ENCODE data around the gene SYNE3. TPM values are rescaled to one million over a fixed set of nuclear protein-coding genes. Genes with fewer than 3 reads are reported as not detected.

SYNE3 gene
- total and polyA plus RNA-seq, 10 of the 15 experiments (the other 5 are each of a cell fraction or from before 2014, with no cell fraction given) = 1.4 to 44.1 (median 13.4) TPM

DNA sequence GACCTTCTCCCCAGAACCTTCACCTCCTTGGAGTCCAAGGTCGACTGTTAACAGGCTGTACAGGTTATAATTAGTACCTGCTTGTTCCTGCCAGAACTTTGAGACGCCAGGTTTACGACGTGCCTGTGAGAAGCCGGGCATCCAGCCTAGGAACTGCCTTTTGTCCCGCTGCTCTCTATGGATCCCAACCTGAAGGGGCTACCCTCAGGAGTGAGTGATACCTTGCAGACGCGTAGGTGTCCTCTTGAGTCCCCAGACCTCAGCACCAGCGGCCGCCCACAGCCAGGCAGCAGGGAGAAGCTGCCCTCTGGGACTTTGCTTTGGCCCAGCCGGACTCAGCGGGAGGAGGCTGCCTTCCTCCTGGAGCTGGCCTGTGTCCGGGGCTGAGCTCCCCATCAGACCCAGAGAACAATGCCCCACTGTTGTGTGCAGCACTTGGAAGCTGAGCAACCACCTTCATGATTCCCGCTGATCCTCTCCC lies 16.2 kb downstream of the SYNE3 start:
- peak; percentile 8; the same call in 1 of the 2 replicates for TF ChIP-seq NR2F1 (conservative IDR thresholded peaks at IDR 0.05)
- no peak for TF ChIP-seq FOS (IDR thresholded peaks at IDR 0.05; ENCODE audit: borderline replicate concordance, extremely low read depth, insufficient read length)
- TF ChIP-seq, protein P1, sequence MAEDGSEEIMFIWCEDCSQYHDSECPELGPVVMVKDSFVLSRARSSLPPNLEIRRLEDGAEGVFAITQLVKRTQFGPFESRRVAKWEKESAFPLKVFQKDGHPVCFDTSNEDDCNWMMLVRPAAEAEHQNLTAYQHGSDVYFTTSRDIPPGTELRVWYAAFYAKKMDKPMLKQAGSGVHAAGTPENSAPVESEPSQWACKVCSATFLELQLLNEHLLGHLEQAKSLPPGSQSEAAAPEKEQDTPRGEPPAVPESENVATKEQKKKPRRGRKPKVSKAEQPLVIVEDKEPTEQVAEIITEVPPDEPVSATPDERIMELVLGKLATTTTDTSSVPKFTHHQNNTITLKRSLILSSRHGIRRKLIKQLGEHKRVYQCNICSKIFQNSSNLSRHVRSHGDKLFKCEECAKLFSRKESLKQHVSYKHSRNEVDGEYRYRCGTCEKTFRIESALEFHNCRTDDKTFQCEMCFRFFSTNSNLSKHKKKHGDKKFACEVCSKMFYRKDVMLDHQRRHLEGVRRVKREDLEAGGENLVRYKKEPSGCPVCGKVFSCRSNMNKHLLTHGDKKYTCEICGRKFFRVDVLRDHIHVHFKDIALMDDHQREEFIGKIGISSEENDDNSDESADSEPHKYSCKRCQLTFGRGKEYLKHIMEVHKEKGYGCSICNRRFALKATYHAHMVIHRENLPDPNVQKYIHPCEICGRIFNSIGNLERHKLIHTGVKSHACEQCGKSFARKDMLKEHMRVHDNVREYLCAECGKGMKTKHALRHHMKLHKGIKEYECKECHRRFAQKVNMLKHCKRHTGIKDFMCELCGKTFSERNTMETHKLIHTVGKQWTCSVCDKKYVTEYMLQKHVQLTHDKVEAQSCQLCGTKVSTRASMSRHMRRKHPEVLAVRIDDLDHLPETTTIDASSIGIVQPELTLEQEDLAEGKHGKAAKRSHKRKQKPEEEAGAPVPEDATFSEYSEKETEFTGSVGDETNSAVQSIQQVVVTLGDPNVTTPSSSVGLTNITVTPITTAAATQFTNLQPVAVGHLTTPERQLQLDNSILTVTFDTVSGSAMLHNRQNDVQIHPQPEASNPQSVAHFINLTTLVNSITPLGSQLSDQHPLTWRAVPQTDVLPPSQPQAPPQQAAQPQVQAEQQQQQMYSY (CRISPR knock-in tag; IDR thresholded peaks at IDR 0.05) = no peak
- TF ChIP-seq STAT1 (conservative IDR thresholded peaks at IDR 0.05) = no peak
- 0 out of 4 replicates have a peak, but pooled peaks of 1 of the 2 experiments have one; percentile 7 for TF ChIP-seq SRF (IDR thresholded peaks at IDR 0.05; ENCODE audit: low read depth in 2 of 2, low read length in 2 of 2)
- TF ChIP-seq TAF1 (IDR thresholded peaks at IDR 0.05; ENCODE audit: borderline replicate concordance, low read depth, low read length) = no peak
- TF ChIP-seq POLR2AphosphoS2 (IDR thresholded peaks at IDR 0.05; ENCODE audit: low read depth, low read length) = no peak
- TF ChIP-seq NFXL1 (IDR thresholded peaks at IDR 0.05; ENCODE audit: borderline replicate concordance) = no peak
- peak overlapping the region; percentile 41; the same call in 1 of the 2 replicates for H3K27ac ChIP-seq (ENCODE audit: control insufficient read depth, insufficient read depth)
- H3K4me3 ChIP-seq = no peak overlapping the region
- no TSS peak for BruUV-seq (replicated peaks)
- no peaks in the 10 kb centered on the region for H4K20me1 ChIP-seq (ENCODE audit: control insufficient read depth, insufficient read depth)
- H3K4me1 ChIP-seq (ENCODE audit: control insufficient read depth, insufficient read depth, low read length) = peaks cover 90% of the 10 kb centered on the region
- H3K4me2 ChIP-seq (ENCODE audit: control insufficient read depth, insufficient read depth) = peak overlapping the region; percentile 62
- WGBS (ENCODE audit: insufficient coverage, insufficient replicate concordance, low lambda C conversion rate, missing lambda C conversion rate) = 74% methylated on average over 14 of the region's 14 CpGs
- no peak for ATAC-seq
- DNase-seq (ENCODE audit: low read depth, low spot score) = no peak
- CTCF ChIA-PET = interaction anchor here (1.6 to 7.5 kb wide), 4 partner anchors 15 to 31 kb away, joined by 4 to 55 read pairs (median 12); partner anchors contain the start of gene SYNE3
- no peak overlapping the region for H3K9ac ChIP-seq (ENCODE audit: control insufficient read depth, insufficient read depth, low read length)
- POLR2A ChIA-PET = interaction anchor here (0.6 to 17.4 kb wide), 3 partner anchors 15 to 72 kb away, joined by 3 to 276 read pairs (median 3); partner anchors contain the start of gene SYNE3
- SMC1A ChIA-PET (ENCODE audit: uncharacterized antibody, unreplicated experiment) = interaction anchor here (0.5 to 8.2 kb wide), 3 partner anchors 19 to 273 kb away, joined by 3 to 69 read pairs (median 3); no protein-coding TSS in a partner anchor
- FAIRE-seq = no peak
- H3K36me3 ChIP-seq (ENCODE audit: control insufficient read depth in 2 of 2, insufficient read depth in 2 of 2, low read length in 1 of 2) = peaks cover 9 to 19% of the 10 kb centered on the region in 2 experiments
- intact Hi-C loops (cut with micrococcal nuclease; ENCODE audit: unreplicated experiment) (loop anchor here (10.0 kb wide), 2 partner anchors 175 to 345 kb away; partner anchors contain the start of gene DICER1), in situ Hi-C loops (cut with MboI) (no loop called here)
- peaks cover 90% of the 10 kb centered on the region for H3K79me2 ChIP-seq (ENCODE audit: control insufficient read depth, insufficient read depth, low read length)
- no peak overlapping the region for H2AFZ ChIP-seq (ENCODE audit: control insufficient read depth, low read depth, low read length)
- H3K27me3 ChIP-seq (replicated peaks in 1 of 2; ENCODE audit: control insufficient read depth in 2 of 2, insufficient read depth in 2 of 2, low read length in 1 of 2) = no peaks in the 10 kb centered on the region
- RAD21 ChIA-PET (ENCODE audit: unreplicated experiment) = interaction anchor here (0.6 to 4.3 kb wide), 4 partner anchors 15 to 48 kb away, joined by 3 to 17 read pairs (median 4); partner anchors contain the start of gene SYNE3
- H3K9me3 ChIP-seq (replicated peaks; ENCODE audit: control insufficient read depth, insufficient read depth, low read length) = no peaks in the 10 kb centered on the region

All from GM12878 (cell line).